Glutamatergic neuron (in vitro differentiated cells): ENCODE results near the gene RIC8B. TPM values are rescaled to one million over a fixed set of nuclear protein-coding genes. Genes with fewer than 3 reads are reported as not detected.

Source experiments
- DNase-seq: peaks from one replicate; pipeline ENCODE4 v3.0.0; 2022
- H3K27ac Mint-ChIP-seq: one replicate; pipeline ENCODE4 v1.8.0; 2020; ENCODE audit warnings: mild to moderate bottlenecking, mixed read lengths, inconsistent platforms; ENCODE audit not compliant: unreplicated experiment
- H3K27me3 Mint-ChIP-seq: one replicate; pipeline ENCODE4 v1.8.0; 2020; ENCODE audit warnings: mild to moderate bottlenecking, moderate library complexity, mixed read lengths, inconsistent platforms; ENCODE audit not compliant: unreplicated experiment
- H3K36me3 Mint-ChIP-seq: one replicate; pipeline ENCODE4 v1.8.0; 2020; ENCODE audit warnings: mild to moderate bottlenecking, mixed read lengths, inconsistent platforms; ENCODE audit not compliant: unreplicated experiment
- H3K4me1 Mint-ChIP-seq: one replicate; pipeline ENCODE4 v1.8.0; 2020; ENCODE audit warnings: mild to moderate bottlenecking, low read depth, mixed read lengths, inconsistent platforms; ENCODE audit not compliant: unreplicated experiment
- H3K4me3 Mint-ChIP-seq: one replicate; pipeline ENCODE4 v1.8.0; 2020; ENCODE audit warnings: mild to moderate bottlenecking, mixed read lengths, inconsistent platforms; ENCODE audit not compliant: unreplicated experiment
- H3K9me3 Mint-ChIP-seq: one replicate; pipeline ENCODE4 v1.8.0; 2020; ENCODE audit warnings: mild to moderate bottlenecking, moderate library complexity, mixed read lengths, inconsistent platforms; ENCODE audit not compliant: unreplicated experiment
- total RNA-seq: library from RNA; stranded (reverse); fragmentation: NEBNext Ultra II Directional; extraction: Animal tissue kit (Norgen Biotek cat#: 25700); gene quantifications from one replicate; pipeline ENCODE4 v1.2.1, GENCODE V29; 2021; ENCODE audit not compliant: unreplicated experiment
- TF ChIP-seq, protein P1 (sequence below): fragments of 200-600 bp; sonication (generic); IDR thresholded peaks from one replicate; pipeline ENCODE4 v1.5.0; 2021; ENCODE audit not compliant: partially characterized antibody, unreplicated experiment

The RIC8B gene
- total RNA-seq, 1 donor from 2014 or later, result 21.3 TPM

DNA sequence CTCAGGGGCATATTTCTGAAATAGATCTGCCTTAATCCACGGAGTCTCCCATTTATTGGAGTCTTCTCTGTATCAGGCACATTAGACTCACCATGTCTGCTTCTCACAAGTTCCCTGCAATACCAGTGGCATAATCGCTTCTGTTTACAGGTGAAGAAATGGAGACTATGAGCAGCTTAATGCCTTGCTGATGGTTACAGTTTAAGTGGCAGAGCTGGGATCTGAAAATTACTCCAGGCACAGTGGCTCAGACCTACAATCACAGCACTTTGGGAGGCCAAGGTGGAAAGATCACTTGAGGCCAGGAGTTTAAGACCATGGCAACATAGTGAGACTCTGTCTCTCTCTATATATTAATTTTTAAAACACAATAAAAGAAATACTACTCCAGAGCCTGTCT lies 7.3 kb upstream of the RIC8B start:
- no peak overlapping the region for H3K4me3 Mint-ChIP-seq
- H3K4me1 Mint-ChIP-seq, result peaks cover 21% of the 10 kb centered on the region
- H3K9me3 Mint-ChIP-seq, result peaks cover 3% of the 10 kb centered on the region
- H3K27ac Mint-ChIP-seq, result no peak overlapping the region
- DNase-seq, result no peak
- no peaks in the 10 kb centered on the region for H3K36me3 Mint-ChIP-seq
- TF ChIP-seq, protein P1, sequence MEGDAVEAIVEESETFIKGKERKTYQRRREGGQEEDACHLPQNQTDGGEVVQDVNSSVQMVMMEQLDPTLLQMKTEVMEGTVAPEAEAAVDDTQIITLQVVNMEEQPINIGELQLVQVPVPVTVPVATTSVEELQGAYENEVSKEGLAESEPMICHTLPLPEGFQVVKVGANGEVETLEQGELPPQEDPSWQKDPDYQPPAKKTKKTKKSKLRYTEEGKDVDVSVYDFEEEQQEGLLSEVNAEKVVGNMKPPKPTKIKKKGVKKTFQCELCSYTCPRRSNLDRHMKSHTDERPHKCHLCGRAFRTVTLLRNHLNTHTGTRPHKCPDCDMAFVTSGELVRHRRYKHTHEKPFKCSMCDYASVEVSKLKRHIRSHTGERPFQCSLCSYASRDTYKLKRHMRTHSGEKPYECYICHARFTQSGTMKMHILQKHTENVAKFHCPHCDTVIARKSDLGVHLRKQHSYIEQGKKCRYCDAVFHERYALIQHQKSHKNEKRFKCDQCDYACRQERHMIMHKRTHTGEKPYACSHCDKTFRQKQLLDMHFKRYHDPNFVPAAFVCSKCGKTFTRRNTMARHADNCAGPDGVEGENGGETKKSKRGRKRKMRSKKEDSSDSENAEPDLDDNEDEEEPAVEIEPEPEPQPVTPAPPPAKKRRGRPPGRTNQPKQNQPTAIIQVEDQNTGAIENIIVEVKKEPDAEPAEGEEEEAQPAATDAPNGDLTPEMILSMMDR, result no peak
- no peaks in the 10 kb centered on the region for H3K27me3 Mint-ChIP-seq

- Mint-ChIP-seq H3K27ac (no peak overlapping the region), H3K9me3 (peaks cover 3% of the 10 kb centered on the region), H3K4me3 (no peak overlapping the region), H3K4me1 (peaks cover 21% of the 10 kb centered on the region), H3K27me3 (no peaks in the 10 kb centered on the region), H3K36me3 (no peaks in the 10 kb centered on the region)
- no peak for DNase-seq
- TF ChIP-seq, protein P1, result no peak
These were observed 6.3 kb upstream of the RIC8B start for GRCh38 chr12:106767954-106768822.

GRCh38 chr12:106769078-106769477 lies 5.4 kb upstream of the RIC8B start:
- H3K9me3 Mint-ChIP-seq, result peaks cover 4% of the 10 kb centered on the region
- peak overlapping the region; percentile 40 for H3K4me3 Mint-ChIP-seq
- peaks cover 4% of the 10 kb centered on the region for H3K27me3 Mint-ChIP-seq
- H3K4me1 Mint-ChIP-seq, result peaks cover 21% of the 10 kb centered on the region
- TF ChIP-seq, protein P1, result no peak
- peak overlapping the region; percentile 41 for H3K27ac Mint-ChIP-seq
- DNase-seq, result no peak
- H3K36me3 Mint-ChIP-seq, result no peaks in the 10 kb centered on the region

DNA sequence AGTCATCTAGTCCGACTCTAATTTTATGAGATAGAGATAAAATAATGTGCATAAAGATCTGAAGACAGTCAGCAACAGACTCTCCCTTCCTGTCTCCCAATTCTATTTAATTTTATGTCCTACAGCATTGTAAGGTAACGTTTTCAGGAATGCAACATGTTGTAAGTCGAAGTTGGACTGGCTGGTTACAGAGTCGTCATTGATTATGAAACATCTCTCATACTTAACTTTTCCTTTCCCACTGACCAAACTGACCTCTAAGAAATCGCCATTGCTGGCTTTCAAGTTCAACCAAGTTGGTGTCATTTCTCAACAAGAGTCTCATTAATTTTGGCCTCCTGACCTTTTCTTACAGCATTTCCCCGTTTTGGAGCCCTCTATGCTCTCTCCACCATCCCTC lies 4.9 kb upstream of the RIC8B start:
- peaks cover 20% of the 10 kb centered on the region for H3K4me1 Mint-ChIP-seq
- H3K4me3 Mint-ChIP-seq, result peak overlapping the region; percentile 50

More for the DNA sequence above, 4.9 kb upstream of the RIC8B start:
- no peaks in the 10 kb centered on the region for H3K36me3 Mint-ChIP-seq
- TF ChIP-seq, protein P1, result no peak
- DNase-seq, result no peak
- H3K27me3 Mint-ChIP-seq, result peaks cover 7% of the 10 kb centered on the region
- H3K9me3 Mint-ChIP-seq, result peaks cover 4% of the 10 kb centered on the region
- no peak overlapping the region for H3K27ac Mint-ChIP-seq
